GM12873 (cell line): ENCODE measurements around the gene LIMS4.
"Not testable (repeated sequence)": the region's sequence is repeated elsewhere in the genome, so short reads cannot be mapped to it uniquely, and the experiment has no call there.

Experiments used
- CTCF ChIP-seq: IDR thresholded peaks from 2 replicates; pipeline ENCODE4 v1.5.1; 2012; ENCODE audit warnings: low read depth, mild to moderate bottlenecking, moderate library complexity, low read length, control low read depth; ENCODE audit not compliant: insufficient read depth; ENCODE audit errors: missing control alignments

The LIMS4 gene, protein sequence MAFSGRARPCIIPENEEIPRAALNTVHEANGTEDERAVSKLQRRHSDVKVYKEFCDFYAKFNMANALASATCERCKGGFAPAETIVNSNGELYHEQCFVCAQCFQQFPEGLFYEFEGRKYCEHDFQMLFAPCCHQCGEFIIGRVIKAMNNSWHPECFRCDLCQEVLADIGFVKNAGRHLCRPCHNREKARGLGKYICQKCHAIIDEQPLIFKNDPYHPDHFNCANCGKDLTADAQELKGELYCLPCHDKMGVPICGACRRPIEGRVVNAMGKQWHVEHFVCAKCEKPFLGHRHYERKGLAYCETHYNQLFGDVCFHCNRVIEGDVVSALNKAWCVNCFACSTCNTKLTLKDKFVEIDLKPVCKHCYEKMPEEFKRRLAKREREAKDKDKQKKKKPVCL

GRCh38 chr2:110472171-110473058 is at the start of gene LIMS4:
Gene LIMS4, minus strand, starts transcription at chr2:110472816. Its CDS starts 38 bp downstream, at chr2:110472778.
- TF ChIP-seq CTCF: not testable (repeated sequence)
